ENCODE measurements around the gene ITGB6.

DNA sequence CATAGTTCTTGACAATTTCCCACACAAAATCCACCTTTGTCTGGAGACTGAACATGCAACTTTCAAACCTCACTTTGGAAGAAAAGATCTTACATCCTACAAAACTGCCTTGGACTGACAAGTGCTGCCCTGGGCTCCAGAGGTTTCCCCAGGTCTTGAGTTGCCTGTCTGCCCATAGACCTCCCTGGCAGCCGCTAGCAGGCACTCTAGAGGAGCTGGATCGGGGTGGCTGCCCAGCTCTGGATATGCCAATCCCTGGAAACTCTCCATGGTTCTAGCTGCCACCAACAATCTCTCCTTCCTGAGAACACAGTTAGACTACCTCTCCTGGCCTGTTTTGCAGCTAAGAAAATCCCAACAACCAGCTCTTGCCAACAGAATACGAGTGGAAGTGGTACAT is 3.4 kb upstream of the ITGB6 start:
- TF ChIP-seq EZH2 (IDR thresholded peaks at IDR 0.05; ENCODE audit: low read length, missing control alignments), result no peak
- TF ChIP-seq, protein P1, sequence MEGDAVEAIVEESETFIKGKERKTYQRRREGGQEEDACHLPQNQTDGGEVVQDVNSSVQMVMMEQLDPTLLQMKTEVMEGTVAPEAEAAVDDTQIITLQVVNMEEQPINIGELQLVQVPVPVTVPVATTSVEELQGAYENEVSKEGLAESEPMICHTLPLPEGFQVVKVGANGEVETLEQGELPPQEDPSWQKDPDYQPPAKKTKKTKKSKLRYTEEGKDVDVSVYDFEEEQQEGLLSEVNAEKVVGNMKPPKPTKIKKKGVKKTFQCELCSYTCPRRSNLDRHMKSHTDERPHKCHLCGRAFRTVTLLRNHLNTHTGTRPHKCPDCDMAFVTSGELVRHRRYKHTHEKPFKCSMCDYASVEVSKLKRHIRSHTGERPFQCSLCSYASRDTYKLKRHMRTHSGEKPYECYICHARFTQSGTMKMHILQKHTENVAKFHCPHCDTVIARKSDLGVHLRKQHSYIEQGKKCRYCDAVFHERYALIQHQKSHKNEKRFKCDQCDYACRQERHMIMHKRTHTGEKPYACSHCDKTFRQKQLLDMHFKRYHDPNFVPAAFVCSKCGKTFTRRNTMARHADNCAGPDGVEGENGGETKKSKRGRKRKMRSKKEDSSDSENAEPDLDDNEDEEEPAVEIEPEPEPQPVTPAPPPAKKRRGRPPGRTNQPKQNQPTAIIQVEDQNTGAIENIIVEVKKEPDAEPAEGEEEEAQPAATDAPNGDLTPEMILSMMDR (conservative IDR thresholded peaks at IDR 0.05 in 1 of 2, IDR thresholded peaks at IDR 0.05 in 1 of 2; ENCODE audit: low read depth in 1 of 2, low read length in 2 of 2), result no peak
